ENCODE results near the gene AFF4. TPM values are rescaled to one million over a fixed set of nuclear protein-coding genes. Genes with fewer than 3 reads are reported as not detected.
"Not testable (repeated sequence)": the region's sequence is repeated elsewhere in the genome, so short reads cannot be mapped to it uniquely, and the experiment has no call there.

AFF4 gene, protein sequence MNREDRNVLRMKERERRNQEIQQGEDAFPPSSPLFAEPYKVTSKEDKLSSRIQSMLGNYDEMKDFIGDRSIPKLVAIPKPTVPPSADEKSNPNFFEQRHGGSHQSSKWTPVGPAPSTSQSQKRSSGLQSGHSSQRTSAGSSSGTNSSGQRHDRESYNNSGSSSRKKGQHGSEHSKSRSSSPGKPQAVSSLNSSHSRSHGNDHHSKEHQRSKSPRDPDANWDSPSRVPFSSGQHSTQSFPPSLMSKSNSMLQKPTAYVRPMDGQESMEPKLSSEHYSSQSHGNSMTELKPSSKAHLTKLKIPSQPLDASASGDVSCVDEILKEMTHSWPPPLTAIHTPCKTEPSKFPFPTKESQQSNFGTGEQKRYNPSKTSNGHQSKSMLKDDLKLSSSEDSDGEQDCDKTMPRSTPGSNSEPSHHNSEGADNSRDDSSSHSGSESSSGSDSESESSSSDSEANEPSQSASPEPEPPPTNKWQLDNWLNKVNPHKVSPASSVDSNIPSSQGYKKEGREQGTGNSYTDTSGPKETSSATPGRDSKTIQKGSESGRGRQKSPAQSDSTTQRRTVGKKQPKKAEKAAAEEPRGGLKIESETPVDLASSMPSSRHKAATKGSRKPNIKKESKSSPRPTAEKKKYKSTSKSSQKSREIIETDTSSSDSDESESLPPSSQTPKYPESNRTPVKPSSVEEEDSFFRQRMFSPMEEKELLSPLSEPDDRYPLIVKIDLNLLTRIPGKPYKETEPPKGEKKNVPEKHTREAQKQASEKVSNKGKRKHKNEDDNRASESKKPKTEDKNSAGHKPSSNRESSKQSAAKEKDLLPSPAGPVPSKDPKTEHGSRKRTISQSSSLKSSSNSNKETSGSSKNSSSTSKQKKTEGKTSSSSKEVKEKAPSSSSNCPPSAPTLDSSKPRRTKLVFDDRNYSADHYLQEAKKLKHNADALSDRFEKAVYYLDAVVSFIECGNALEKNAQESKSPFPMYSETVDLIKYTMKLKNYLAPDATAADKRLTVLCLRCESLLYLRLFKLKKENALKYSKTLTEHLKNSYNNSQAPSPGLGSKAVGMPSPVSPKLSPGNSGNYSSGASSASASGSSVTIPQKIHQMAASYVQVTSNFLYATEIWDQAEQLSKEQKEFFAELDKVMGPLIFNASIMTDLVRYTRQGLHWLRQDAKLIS
- 69.9 and 78.1 TPM in 2 replicates for total RNA-seq (ENCODE audit: low replicate concordance)
- long read RNA-seq, partial matches to known transcripts: 35 of 47 reads
- long read RNA-seq, other reads (novel, unspliced or antisense): 9 of 47 reads

DNA sequence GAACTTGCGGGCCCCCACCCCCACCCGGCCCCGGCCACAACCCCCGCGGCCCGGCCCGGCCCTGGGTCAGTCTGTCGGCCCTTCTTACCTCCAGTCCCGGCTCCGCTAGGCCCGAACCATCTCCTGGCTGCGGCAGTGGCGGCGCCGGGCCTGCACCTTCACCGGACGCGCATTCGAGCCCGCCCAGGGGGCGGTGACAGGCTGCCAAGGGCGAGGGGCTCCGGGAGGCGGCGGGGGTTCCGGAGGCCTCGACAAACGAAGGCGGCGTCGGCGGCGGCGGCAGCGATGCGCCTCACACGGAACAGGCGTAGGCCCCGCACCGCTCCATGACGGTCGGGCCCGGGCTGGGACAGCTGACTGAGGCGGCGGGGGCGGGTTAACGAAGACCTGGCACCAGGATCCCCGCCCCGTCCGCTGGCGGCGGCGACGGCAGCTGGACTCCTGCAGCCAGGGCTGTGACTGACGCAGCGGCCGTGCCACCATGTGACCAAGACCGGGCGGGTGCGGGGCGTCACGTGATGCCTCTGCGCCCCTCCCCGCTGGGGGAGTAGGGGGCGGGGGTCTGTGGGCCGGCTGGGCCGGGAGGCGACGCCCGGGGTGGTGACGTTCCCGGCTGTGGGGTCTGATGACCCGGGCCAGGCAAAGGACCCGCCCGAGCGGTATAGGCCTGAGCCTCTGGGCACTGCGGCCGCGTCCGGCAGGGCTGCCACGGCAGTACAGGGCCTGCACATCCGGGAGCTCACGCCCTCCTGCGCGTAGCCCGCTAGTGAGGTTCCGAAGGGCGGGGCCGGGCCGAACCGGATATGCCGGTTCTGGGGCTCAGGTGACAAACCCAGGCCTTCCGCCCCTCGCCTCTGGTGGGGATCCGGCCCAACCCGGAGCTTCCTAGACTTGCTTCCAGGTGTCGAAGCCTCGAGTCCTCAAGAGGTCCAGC lies at the start of gene AFF4:
Gene AFF4, minus strand, starts transcription at position 464 of the 934 bp plus-strand sequence. CDS start 26,445 bp downstream, outside the sequence.
- DNase-seq (ENCODE audit: extremely low spot score, unreplicated experiment): peak; percentile 96
- Mint-ChIP-seq H3K27me3 (no peaks in the 10 kb centered on the region), H3K36me3 (peaks cover 22% of the 10 kb centered on the region), H3K27ac (peak within 1 kb of the TSS; percentile 98), H3K4me3 (peak within 1 kb of the TSS; percentile 97), H3K9me3 (no peaks in the 10 kb centered on the region), H3K4me1 (ENCODE audit: unreplicated experiment) (peaks cover 7% of the 10 kb centered on the region)
- TF ChIP-seq, protein P1, sequence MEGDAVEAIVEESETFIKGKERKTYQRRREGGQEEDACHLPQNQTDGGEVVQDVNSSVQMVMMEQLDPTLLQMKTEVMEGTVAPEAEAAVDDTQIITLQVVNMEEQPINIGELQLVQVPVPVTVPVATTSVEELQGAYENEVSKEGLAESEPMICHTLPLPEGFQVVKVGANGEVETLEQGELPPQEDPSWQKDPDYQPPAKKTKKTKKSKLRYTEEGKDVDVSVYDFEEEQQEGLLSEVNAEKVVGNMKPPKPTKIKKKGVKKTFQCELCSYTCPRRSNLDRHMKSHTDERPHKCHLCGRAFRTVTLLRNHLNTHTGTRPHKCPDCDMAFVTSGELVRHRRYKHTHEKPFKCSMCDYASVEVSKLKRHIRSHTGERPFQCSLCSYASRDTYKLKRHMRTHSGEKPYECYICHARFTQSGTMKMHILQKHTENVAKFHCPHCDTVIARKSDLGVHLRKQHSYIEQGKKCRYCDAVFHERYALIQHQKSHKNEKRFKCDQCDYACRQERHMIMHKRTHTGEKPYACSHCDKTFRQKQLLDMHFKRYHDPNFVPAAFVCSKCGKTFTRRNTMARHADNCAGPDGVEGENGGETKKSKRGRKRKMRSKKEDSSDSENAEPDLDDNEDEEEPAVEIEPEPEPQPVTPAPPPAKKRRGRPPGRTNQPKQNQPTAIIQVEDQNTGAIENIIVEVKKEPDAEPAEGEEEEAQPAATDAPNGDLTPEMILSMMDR (conservative IDR thresholded peaks at IDR 0.05): no peak

DNA sequence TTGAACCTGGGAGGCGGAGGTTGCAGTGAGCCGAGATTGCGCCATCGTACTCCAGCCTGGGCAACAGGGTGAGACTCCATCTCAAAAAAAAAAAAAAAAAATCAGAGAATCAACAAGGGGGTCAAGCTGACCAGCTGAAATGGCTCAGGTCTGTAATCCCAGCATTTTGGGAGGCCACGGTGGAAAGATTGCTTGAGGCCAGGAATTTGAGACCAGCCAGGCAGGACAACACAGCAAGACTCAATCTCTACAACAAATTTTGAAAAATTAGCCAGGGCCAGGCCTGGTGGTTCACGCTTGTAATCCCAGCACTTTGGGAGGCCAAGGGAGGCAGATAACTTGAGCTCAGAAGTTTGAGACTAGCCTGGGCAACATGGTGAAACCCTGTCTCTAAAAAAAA lies 45.0 kb upstream of the AFF4 start:
- H3K9me3 Mint-ChIP-seq; H3K4me3 Mint-ChIP-seq; H3K4me1 Mint-ChIP-seq (ENCODE audit: unreplicated experiment); H3K27me3 Mint-ChIP-seq; DNase-seq (ENCODE audit: extremely low spot score, unreplicated experiment); H3K27ac Mint-ChIP-seq: not testable (repeated sequence)
- peaks cover 12% of the 10 kb centered on the region for H3K36me3 Mint-ChIP-seq

DNA sequence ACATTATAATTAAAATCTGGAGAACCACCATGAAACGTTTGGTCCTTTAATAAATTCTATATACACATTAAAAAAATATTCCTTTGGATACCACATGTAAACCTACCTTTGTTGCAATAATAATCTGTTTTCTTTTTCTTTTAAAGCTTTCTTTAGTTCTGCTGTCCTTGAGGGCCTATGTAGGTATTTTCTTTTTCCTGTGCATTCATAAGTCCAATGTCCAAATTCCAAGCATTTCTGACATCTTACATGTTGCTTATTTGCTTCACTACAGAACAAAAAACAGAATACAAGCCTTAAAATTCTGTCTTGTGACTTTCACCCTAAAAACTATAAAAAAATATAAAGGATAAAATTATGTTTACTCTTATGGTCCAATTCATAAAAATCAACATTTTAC lies 43.2 kb upstream of the AFF4 start:
- TF ChIP-seq, protein P1 (conservative IDR thresholded peaks at IDR 0.05): no peak
- Mint-ChIP-seq H3K36me3 (peaks cover 11% of the 10 kb centered on the region), H3K4me3 (no peak overlapping the region), H3K27ac (no peak overlapping the region), H3K4me1 (ENCODE audit: unreplicated experiment) (no peaks in the 10 kb centered on the region), H3K27me3 (no peaks in the 10 kb centered on the region), H3K9me3 (no peaks in the 10 kb centered on the region)
- DNase-seq (ENCODE audit: extremely low spot score, unreplicated experiment): no peak

DNA sequence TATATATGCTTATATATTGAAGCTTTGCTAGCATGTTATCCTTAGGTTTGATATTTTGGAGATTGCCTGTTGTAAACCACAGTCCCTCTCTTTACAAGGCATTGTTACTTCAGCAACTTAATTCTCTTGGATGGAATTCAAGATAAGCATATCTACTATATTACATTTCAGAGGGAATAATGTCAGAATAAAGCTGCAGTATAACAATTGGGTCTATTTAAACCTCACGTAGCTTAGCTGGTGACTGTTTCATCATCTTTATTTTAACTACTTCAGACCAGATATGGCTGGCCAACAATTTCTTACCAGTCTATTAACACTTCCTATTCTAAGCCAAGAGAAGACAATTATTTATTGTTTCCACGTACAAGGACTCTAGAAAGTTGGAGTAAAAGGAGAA lies 35.8 kb upstream of the AFF4 start:
- DNase-seq (ENCODE audit: extremely low spot score, unreplicated experiment): no peak
- H3K9me3 Mint-ChIP-seq: no peaks in the 10 kb centered on the region
- H3K4me1 Mint-ChIP-seq (ENCODE audit: unreplicated experiment): no peaks in the 10 kb centered on the region
- peaks cover 3% of the 10 kb centered on the region for H3K36me3 Mint-ChIP-seq
- H3K4me3 Mint-ChIP-seq: no peak overlapping the region
- H3K27me3 Mint-ChIP-seq: no peaks in the 10 kb centered on the region
- no peak overlapping the region for H3K27ac Mint-ChIP-seq
- TF ChIP-seq, protein P1 (conservative IDR thresholded peaks at IDR 0.05): no peak

DNA sequence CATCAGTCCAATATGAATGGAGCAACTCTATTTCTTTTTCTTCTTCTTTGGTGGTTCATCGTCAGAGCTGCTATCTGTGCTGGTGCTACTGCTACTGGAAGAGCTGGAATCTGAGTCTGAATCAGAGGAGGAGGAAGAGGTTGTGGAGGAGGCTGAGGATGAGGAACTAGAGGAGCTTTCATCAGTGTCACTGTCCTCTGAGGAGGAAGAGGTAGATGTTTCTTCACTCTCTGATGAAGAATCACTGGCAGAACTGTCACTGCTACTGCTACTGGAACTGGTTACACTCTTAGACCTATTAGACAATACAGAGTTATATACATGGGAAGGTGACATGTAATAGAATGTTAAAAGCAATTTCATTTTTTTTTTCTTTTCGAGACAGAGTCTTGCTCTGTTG lies 35.1 kb upstream of the AFF4 start:
- Mint-ChIP-seq H3K27me3 (no peaks in the 10 kb centered on the region), H3K36me3 (peaks cover 3% of the 10 kb centered on the region), H3K4me1 (ENCODE audit: unreplicated experiment) (no peaks in the 10 kb centered on the region), H3K27ac (no peak overlapping the region), H3K9me3 (no peaks in the 10 kb centered on the region), H3K4me3 (no peak overlapping the region)
- DNase-seq (ENCODE audit: extremely low spot score, unreplicated experiment): no peak
- TF ChIP-seq, protein P1 (conservative IDR thresholded peaks at IDR 0.05): no peak
